GM12878 (cell line): ENCODE measurements around the gene OSBPL3.

ENCODE experiments used
- HCFC1 ChIP-seq: fragments of 150-350 bp; IDR thresholded peaks from 2 replicates; pipeline ENCODE4 v1.6.1; 2014; ENCODE audit warnings: low read length
- POLR2A ChIP-seq: IDR thresholded peaks from 2 replicates; pipeline ENCODE4 v1.6.1; 2011; ENCODE audit warnings: low read depth, mild to moderate bottlenecking, low read length
- ZNF622 ChIP-seq: fragments of 450-650 bp; IDR thresholded peaks from 2 replicates; pipeline ENCODE4 v1.6.1; 2017; ENCODE audit warnings: mild to moderate bottlenecking, inconsistent platforms
- TF ChIP-seq, protein P1 (sequence below), 3 experiments: IDR thresholded peaks in 2 of 3; conservative IDR thresholded peaks in 1 of 3; 2 replicates each; pipeline ENCODE4 v1.5.1; 2011; ENCODE audit warnings: low read depth in 3 of 3, low read length in 3 of 3, mild to moderate bottlenecking in 3 of 3, control low read depth in 2 of 3, moderate library complexity in 2 of 3, inconsistent platforms in 1 of 3, mixed read lengths in 1 of 3; ENCODE audit not compliant: control insufficient read depth in 2 of 3, insufficient read depth in 1 of 3; ENCODE audit errors: extremely low read depth in 1 of 3
- TF ChIP-seq, protein P2 (sequence below): fragments of 450-650 bp; IDR thresholded peaks from 2 replicates; pipeline ENCODE4 v1.6.1; 2018; ENCODE audit warnings: borderline replicate concordance, mild to moderate bottlenecking; ENCODE audit not compliant: partially characterized antibody
- TF ChIP-seq, protein P3 (sequence below): IDR thresholded peaks from 2 replicates; pipeline ENCODE4 v1.6.1; 2012; ENCODE audit warnings: low read depth, low read length, improper control_type of control experiment

DNA sequence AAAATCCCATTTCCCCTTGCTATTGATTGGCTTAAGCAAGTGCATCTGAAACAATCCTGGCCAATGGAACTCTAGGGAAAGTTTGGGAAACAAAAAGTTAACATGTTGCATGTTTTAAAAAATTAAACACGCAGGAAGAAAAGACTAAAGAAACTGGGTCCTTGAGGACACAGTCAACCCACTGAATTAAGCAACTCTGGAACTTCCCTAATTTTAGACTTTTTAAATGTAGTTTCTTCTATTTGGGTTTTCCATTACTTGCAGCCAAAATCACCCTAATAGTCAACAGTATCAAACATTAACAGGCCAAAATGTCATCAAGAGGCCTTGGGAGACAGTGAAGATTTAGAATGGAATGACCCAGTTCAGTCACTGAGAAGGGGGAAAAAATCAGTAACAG lies 40.6 kb downstream of the OSBPL3 start:
- TF ChIP-seq, protein P1, sequence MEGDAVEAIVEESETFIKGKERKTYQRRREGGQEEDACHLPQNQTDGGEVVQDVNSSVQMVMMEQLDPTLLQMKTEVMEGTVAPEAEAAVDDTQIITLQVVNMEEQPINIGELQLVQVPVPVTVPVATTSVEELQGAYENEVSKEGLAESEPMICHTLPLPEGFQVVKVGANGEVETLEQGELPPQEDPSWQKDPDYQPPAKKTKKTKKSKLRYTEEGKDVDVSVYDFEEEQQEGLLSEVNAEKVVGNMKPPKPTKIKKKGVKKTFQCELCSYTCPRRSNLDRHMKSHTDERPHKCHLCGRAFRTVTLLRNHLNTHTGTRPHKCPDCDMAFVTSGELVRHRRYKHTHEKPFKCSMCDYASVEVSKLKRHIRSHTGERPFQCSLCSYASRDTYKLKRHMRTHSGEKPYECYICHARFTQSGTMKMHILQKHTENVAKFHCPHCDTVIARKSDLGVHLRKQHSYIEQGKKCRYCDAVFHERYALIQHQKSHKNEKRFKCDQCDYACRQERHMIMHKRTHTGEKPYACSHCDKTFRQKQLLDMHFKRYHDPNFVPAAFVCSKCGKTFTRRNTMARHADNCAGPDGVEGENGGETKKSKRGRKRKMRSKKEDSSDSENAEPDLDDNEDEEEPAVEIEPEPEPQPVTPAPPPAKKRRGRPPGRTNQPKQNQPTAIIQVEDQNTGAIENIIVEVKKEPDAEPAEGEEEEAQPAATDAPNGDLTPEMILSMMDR (IDR thresholded peaks at IDR 0.05 in 2 of 3, conservative IDR thresholded peaks at IDR 0.05 in 1 of 3; ENCODE audit: control insufficient read depth in 2 of 3, extremely low read depth in 1 of 3, insufficient read depth in 1 of 3, low read depth in 3 of 3, low read length in 3 of 3): no peak
- TF ChIP-seq, protein P2, sequence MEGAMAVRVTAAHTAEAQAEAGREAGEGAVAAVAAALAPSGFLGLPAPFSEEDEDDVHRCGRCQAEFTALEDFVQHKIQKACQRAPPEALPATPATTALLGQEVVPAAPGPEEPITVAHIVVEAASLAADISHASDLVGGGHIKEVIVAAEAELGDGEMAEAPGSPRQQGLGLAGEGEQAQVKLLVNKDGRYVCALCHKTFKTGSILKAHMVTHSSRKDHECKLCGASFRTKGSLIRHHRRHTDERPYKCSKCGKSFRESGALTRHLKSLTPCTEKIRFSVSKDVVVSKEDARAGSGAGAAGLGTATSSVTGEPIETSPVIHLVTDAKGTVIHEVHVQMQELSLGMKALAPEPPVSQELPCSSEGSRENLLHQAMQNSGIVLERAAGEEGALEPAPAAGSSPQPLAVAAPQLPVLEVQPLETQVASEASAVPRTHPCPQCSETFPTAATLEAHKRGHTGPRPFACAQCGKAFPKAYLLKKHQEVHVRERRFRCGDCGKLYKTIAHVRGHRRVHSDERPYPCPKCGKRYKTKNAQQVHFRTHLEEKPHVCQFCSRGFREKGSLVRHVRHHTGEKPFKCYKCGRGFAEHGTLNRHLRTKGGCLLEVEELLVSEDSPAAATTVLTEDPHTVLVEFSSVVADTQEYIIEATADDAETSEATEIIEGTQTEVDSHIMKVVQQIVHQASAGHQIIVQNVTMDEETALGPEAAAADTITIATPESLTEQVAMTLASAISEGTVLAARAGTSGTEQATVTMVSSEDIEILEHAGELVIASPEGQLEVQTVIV: no peak
- TF ChIP-seq HCFC1 (no peak), ZNF622 (no peak), POLR2A (no peak)
- TF ChIP-seq, protein P3, sequence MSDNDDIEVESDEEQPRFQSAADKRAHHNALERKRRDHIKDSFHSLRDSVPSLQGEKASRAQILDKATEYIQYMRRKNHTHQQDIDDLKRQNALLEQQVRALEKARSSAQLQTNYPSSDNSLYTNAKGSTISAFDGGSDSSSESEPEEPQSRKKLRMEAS: no peak
